DOHH2 (cell line): ENCODE measurements around the gene P2RY14.

Experiments
- H3F3A ChIP-seq: fragments of 200-600 bp; sonication (generic), shearing (Covaris generic); 2 replicates; pipeline ENCODE4 v1.6.0; 2016; ENCODE audit warnings: antibody characterized with exemption, mild to moderate bottlenecking; ENCODE audit not compliant: control insufficient read depth, insufficient read depth
- H3K27ac ChIP-seq: fragments of 200-600 bp; sonication (generic); 2 replicates; pipeline ENCODE4 v1.5.1; 2014; ENCODE audit warnings: low read depth, mild to moderate bottlenecking, low read length, moderate library complexity
- H3K27me3 ChIP-seq: fragments of 200-600 bp; sonication (generic); 2 replicates; pipeline ENCODE4 v1.6.1; 2014; ENCODE audit warnings: mild to moderate bottlenecking, low read length, mixed read lengths; ENCODE audit not compliant: control insufficient read depth
- H3K36me3 ChIP-seq: fragments of 200-600 bp; sonication (generic); 2 replicates; pipeline ENCODE4 v1.6.1; 2014; ENCODE audit warnings: mild to moderate bottlenecking, low read length, moderate library complexity, mixed read lengths; ENCODE audit not compliant: control insufficient read depth
- H3K4me1 ChIP-seq: fragments of 200-600 bp; sonication (generic); 2 replicates; pipeline ENCODE4 v1.6.1; 2014; ENCODE audit warnings: mild to moderate bottlenecking, low read length, mixed read lengths; ENCODE audit not compliant: control insufficient read depth
- H3K4me2 ChIP-seq: fragments of 200-600 bp; sonication (generic); 2 replicates; pipeline ENCODE4 v1.6.0; 2014; ENCODE audit warnings: mild to moderate bottlenecking, low read length, moderate library complexity
- H3K4me3 ChIP-seq: fragments of 200-600 bp; sonication (generic); 2 replicates; pipeline ENCODE4 v1.5.1; 2014; ENCODE audit warnings: mild to moderate bottlenecking, low read length, mixed read lengths
- H3K79me2 ChIP-seq: fragments of 200-600 bp; sonication (generic); 2 replicates; pipeline ENCODE4 v1.6.1; 2014; ENCODE audit warnings: mild to moderate bottlenecking, low read length, mixed read lengths; ENCODE audit not compliant: control insufficient read depth
- H3K9me2 ChIP-seq: fragments of 200-600 bp; sonication (generic); replicated peaks from 2 replicates; pipeline ENCODE4 v1.6.1; 2014; ENCODE audit warnings: mild to moderate bottlenecking, low read length, mixed read lengths; ENCODE audit not compliant: control insufficient read depth
- H3K9me3 ChIP-seq: fragments of 200-600 bp; sonication (generic); 2 replicates; pipeline ENCODE4 v1.6.1; 2014; ENCODE audit warnings: antibody characterized with exemption, low read length, mixed read lengths; ENCODE audit not compliant: control insufficient read depth, insufficient read depth
- H4K20me1 ChIP-seq: fragments of 200-600 bp; sonication (generic); 2 replicates; pipeline ENCODE4 v1.6.0; 2014; ENCODE audit warnings: low read depth, mild to moderate bottlenecking, antibody characterized with exemption, low read length, moderate library complexity; ENCODE audit not compliant: control insufficient read depth, insufficient read depth
- EZH2phosphoT487 ChIP-seq: fragments of 200-600 bp; sonication (generic); IDR thresholded peaks from 2 replicates; pipeline ENCODE4 v1.6.1; 2017; ENCODE audit warnings: borderline replicate concordance, mild to moderate bottlenecking, antibody characterized with exemption, low read length, moderate library complexity, mixed read lengths
- TF ChIP-seq, protein P1 (sequence below): fragments of 200-600 bp; sonication (generic); IDR thresholded peaks from one replicate; pipeline ENCODE4 v1.5.1; 2014; ENCODE audit warnings: antibody characterized with exemption, mild to moderate bottlenecking, low read depth, low read length; ENCODE audit not compliant: poor library complexity, severe bottlenecking

P2RY14 gene

DNA sequence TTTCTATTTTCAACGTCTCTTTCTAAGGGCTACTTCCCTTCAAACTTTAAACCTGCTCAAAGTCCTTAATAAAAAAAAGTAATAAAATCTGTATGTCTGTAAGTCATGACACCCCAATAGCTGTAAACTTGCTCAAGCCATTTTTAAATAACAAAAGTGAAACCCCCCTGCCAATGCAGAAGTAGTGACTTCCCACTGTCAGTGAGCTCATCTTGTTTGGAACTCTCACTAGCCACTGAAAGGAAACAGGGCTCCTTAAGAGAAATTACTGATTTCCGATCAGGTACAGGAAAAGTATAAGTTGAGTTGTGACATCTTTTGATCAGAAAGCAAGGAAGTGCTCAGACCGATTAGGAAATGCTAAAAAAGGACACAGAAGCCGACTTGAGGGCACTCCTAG, 47.7 kb downstream of the P2RY14 start:
- no peak overlapping the region for H3K4me3 ChIP-seq
- H3K4me1 ChIP-seq: peaks cover 22% of the 10 kb centered on the region
- H3K27ac ChIP-seq: no peak overlapping the region
- TF ChIP-seq EZH2phosphoT487: no peak
- TF ChIP-seq, protein P1, sequence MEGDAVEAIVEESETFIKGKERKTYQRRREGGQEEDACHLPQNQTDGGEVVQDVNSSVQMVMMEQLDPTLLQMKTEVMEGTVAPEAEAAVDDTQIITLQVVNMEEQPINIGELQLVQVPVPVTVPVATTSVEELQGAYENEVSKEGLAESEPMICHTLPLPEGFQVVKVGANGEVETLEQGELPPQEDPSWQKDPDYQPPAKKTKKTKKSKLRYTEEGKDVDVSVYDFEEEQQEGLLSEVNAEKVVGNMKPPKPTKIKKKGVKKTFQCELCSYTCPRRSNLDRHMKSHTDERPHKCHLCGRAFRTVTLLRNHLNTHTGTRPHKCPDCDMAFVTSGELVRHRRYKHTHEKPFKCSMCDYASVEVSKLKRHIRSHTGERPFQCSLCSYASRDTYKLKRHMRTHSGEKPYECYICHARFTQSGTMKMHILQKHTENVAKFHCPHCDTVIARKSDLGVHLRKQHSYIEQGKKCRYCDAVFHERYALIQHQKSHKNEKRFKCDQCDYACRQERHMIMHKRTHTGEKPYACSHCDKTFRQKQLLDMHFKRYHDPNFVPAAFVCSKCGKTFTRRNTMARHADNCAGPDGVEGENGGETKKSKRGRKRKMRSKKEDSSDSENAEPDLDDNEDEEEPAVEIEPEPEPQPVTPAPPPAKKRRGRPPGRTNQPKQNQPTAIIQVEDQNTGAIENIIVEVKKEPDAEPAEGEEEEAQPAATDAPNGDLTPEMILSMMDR: no peak
- H3K4me2 ChIP-seq: peak overlapping the region; percentile 6
- no peaks in the 10 kb centered on the region for H4K20me1 ChIP-seq
- no peaks in the 10 kb centered on the region for H3K27me3 ChIP-seq
- H3K79me2 ChIP-seq: no peaks in the 10 kb centered on the region
- H3K36me3 ChIP-seq: no peaks in the 10 kb centered on the region
- no peaks in the 10 kb centered on the region for H3K9me3 ChIP-seq
- no peaks in the 10 kb centered on the region for H3F3A ChIP-seq
- no peaks in the 10 kb centered on the region for H3K9me2 ChIP-seq

DNA sequence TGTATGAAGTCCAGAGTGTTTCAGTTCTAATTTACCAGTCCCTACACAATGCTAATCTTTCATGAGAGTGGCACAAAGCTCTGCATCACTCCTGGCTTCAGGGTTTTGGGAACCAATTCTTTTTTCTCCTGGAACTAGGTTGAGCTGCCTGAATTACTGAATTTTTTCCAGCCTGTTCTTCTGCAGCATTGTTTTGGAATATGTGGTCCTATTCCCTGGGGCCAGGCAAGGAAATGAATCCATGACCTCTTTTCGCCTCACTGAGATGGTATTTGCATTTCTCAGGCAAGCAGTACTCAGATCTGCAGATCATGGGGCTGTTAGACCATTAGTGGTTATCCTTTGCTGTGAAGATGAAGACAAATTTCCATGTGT, 49.7 kb downstream of the P2RY14 start:
- no peaks in the 10 kb centered on the region for H3F3A ChIP-seq
- peaks cover 22% of the 10 kb centered on the region for H3K4me1 ChIP-seq
- H3K4me2 ChIP-seq: no peak overlapping the region
- no peak overlapping the region for H3K4me3 ChIP-seq
- H3K27me3 ChIP-seq: no peaks in the 10 kb centered on the region
- no peaks in the 10 kb centered on the region for H3K9me2 ChIP-seq
- H3K79me2 ChIP-seq: no peaks in the 10 kb centered on the region
- no peaks in the 10 kb centered on the region for H3K36me3 ChIP-seq
- no peaks in the 10 kb centered on the region for H4K20me1 ChIP-seq
- H3K27ac ChIP-seq: no peak overlapping the region
- TF ChIP-seq, protein P1: no peak
- no peak for TF ChIP-seq EZH2phosphoT487
- H3K9me3 ChIP-seq: no peaks in the 10 kb centered on the region

DNA sequence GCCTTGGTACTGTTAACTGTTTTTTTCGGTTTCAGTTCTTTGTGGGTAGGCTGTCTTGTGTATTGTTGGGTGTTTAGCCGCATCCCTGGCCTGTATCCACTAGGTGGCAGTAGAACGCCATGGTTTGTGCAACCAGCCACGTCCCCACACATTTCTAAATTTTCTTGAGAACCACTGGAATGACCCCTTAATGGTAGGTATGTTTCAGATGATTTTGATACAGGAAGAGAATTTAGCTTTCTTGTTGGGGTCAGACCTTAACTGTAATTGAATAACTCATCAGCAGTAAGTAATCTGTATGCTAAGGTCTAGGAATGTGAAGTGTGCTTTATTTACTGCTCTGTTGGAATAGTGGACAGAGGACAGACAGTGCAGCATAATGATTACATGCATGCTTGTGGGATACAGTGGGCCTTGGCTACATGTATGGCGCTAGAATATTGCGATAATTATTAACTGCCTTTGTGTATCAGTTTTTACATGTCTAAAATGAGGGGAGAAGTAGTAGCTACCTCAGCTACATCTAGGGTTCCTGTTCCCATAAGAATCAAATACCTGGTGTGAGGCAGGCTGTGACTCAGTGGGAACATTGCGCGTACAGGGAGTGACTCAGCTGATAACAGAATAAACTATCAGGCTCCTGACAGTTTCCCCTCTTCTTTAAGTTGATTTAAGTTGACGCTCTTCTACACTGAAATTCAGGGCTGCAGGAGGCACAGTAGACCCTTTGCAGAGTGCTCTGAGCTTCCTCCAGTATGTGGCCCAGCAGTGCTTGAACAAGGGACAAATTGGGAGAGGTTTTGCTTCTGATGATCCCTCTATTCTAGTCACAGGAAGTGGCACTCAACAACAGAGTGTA, 50.3 kb downstream of the P2RY14 start:
- H3K4me1 ChIP-seq: peaks cover 22% of the 10 kb centered on the region
- H3K4me2 ChIP-seq: 0 out of 2 replicates have a peak overlapping the region, but pooled peaks have one; percentile 17
- no peak for TF ChIP-seq EZH2phosphoT487
- TF ChIP-seq, protein P1: peak; percentile 96
- H3K79me2 ChIP-seq: no peaks in the 10 kb centered on the region
- H3K27me3 ChIP-seq: no peaks in the 10 kb centered on the region
- no peaks in the 10 kb centered on the region for H3K9me2 ChIP-seq
- H3F3A ChIP-seq: no peaks in the 10 kb centered on the region
- H3K9me3 ChIP-seq: no peaks in the 10 kb centered on the region
- no peaks in the 10 kb centered on the region for H3K36me3 ChIP-seq
- no peaks in the 10 kb centered on the region for H4K20me1 ChIP-seq
- H3K4me3 ChIP-seq: no peak overlapping the region
- no peak overlapping the region for H3K27ac ChIP-seq
